Peyer's patch (tissue), 4 donors: ENCODE data around the gene CELF4.

Experiments used
- POLR2A ChIP-seq, 2 donors: fragments of 450-650 bp; IDR thresholded peaks; one replicate each; pipeline ENCODE4 v1.5.1; 2017; ENCODE audit warnings: antibody characterized with exemption in 2 of 2, mild to moderate bottlenecking in 2 of 2, moderate library complexity in 2 of 2
- TF ChIP-seq, protein P1 (sequence below), 6 experiments: fragments of 450-650 bp in 4 of 6; fragments of 200-600 bp in 2 of 6; sonication (generic) in 1 of 6; IDR thresholded peaks; one replicate each; pipeline ENCODE4 v1.5.1; 2017 to 2019; ENCODE audit warnings: antibody characterized with exemption in 6 of 6, mild to moderate bottlenecking in 3 of 6, moderate library complexity in 1 of 6

GRCh38 chr18:37400802-37401201 is 164.8 kb downstream of the CELF4 start:
- TF ChIP-seq, protein P1, sequence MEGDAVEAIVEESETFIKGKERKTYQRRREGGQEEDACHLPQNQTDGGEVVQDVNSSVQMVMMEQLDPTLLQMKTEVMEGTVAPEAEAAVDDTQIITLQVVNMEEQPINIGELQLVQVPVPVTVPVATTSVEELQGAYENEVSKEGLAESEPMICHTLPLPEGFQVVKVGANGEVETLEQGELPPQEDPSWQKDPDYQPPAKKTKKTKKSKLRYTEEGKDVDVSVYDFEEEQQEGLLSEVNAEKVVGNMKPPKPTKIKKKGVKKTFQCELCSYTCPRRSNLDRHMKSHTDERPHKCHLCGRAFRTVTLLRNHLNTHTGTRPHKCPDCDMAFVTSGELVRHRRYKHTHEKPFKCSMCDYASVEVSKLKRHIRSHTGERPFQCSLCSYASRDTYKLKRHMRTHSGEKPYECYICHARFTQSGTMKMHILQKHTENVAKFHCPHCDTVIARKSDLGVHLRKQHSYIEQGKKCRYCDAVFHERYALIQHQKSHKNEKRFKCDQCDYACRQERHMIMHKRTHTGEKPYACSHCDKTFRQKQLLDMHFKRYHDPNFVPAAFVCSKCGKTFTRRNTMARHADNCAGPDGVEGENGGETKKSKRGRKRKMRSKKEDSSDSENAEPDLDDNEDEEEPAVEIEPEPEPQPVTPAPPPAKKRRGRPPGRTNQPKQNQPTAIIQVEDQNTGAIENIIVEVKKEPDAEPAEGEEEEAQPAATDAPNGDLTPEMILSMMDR (IDR thresholded peaks at IDR 0.05): no peak
- TF ChIP-seq POLR2A (IDR thresholded peaks at IDR 0.05): no peak
